Vagina (tissue), 2 donors: ENCODE results near the gene SCYL1.

Experiments
- CTCF ChIP-seq, 3 experiments: fragments of 450-650 bp in 2 of 3; fragments of 200-600 bp in 1 of 3; sonication (generic) in 1 of 3; IDR thresholded peaks; one replicate each; pipeline ENCODE4 v1.5.1; 2017 to 2019; ENCODE audit warnings: antibody characterized with exemption in 3 of 3, mild to moderate bottlenecking in 2 of 3, moderate library complexity in 2 of 3
- POLR2A ChIP-seq, 2 donors: fragments of 450-650 bp; IDR thresholded peaks; one replicate each; pipeline ENCODE4 v1.6.1; 2017; ENCODE audit warnings: antibody characterized with exemption in 2 of 2, mild to moderate bottlenecking in 2 of 2, moderate library complexity in 2 of 2
- POLR2AphosphoS5 ChIP-seq, 2 donors: sonication (generic); formaldehyde crosslinking; IDR thresholded peaks; one replicate each; pipeline ENCODE4 v1.9.0; 2017; ENCODE audit warnings: antibody characterized with exemption in 2 of 2, mild to moderate bottlenecking in 2 of 2, low read depth in 1 of 2; ENCODE audit not compliant: insufficient read depth in 1 of 2

GRCh38 chr11:65584106-65584505 lies 59.2 kb downstream of the SCYL1 start:
- TF ChIP-seq CTCF (IDR thresholded peaks at IDR 0.05) (no peak), POLR2A (IDR thresholded peaks at IDR 0.05) (no peak), POLR2AphosphoS5 (IDR thresholded peaks at IDR 0.05; ENCODE audit: insufficient read depth in 1 of 2, low read depth in 1 of 2) (no peak)
